HepG2 (cell line): ENCODE results near the gene SLC22A13. TPM values are rescaled to one million over a fixed set of nuclear protein-coding genes. Genes with fewer than 3 reads are reported as not detected.

ENCODE experiments used
- ATAC-seq: fragments of 200-7000 bp; cut with Tn5 transposase; 3 replicates; pipeline ENCODE4 v1.9.1; 2020; ENCODE audit warnings: mild to moderate bottlenecking, moderate library complexity
- BruUV-seq: library from RNA; stranded (reverse); fragments of 400-500 nt; replicated peaks from 2 replicates; lab custom pipeline; 2021; lab: Mats Ljungman, UMichigan
- CTCF ChIA-PET: fragments of 300-600 bp; formaldehyde crosslinking; extraction: SDS; loops from one replicate; lab custom pipeline; 2021; ENCODE audit warnings: low total read pairs, inconsistent platforms, low intra/inter-chr PET ratio; lab: Yijun Ruan, JAX
- POLR2A ChIA-PET: fragments of 350-600 bp; sonication (Branson Sonifier 250); formaldehyde crosslinking; loops from one replicate; lab custom pipeline; 2020; ENCODE audit warnings: antibody characterized with exemption, inconsistent platforms; lab: Yijun Ruan, JAX
- DNase-seq: peaks from one replicate; pipeline ENCODE4 v3.0.0-alpha.2; 2015; ENCODE audit warnings: low spot score
- FAIRE-seq: peaks from 3 replicates; lab custom pipeline; 2011; peaks lifted over from hg19 to GRCh38; lab: Jason Lieb, UNC
- H2AFZ ChIP-seq: one replicate; pipeline ENCODE4 v1.6.1; 2011; ENCODE audit warnings: low read length, inconsistent platforms
- H3K27ac ChIP-seq: fragments of 300-600 bp; 3 replicates; pipeline ENCODE4 v1.8.0; 2011; ENCODE audit warnings: mixed run types, mild to moderate bottlenecking, mixed read lengths, low read length, inconsistent platforms; ENCODE audit not compliant: insufficient read depth; ENCODE audit errors: extremely low read length
- H3K27me3 ChIP-seq, 2 experiments: fragments of 200-600 bp in 1 of 2; 2 replicates in 1 of 2; 3 replicates in 1 of 2; pipeline versions ENCODE4 v1.6.0 to v1.8.0; 2011; ENCODE audit warnings: low read length in 2 of 2, mild to moderate bottlenecking in 2 of 2, moderate library complexity in 2 of 2, inconsistent platforms in 1 of 2; ENCODE audit not compliant: insufficient read depth in 2 of 2, control insufficient read depth in 1 of 2
- H3K36me3 ChIP-seq, 2 experiments: fragments of 200-600 bp in 1 of 2; replicated peaks in 1 of 2; 2 replicates in 1 of 2; 3 replicates in 1 of 2; pipeline versions ENCODE4 v1.5.1 to v1.8.0; 2011; ENCODE audit warnings: low read length in 2 of 2, inconsistent platforms in 1 of 2; ENCODE audit not compliant: insufficient read depth in 2 of 2, control insufficient read depth in 1 of 2
- H3K4me1 ChIP-seq: 2 replicates; pipeline ENCODE4 v1.5.1; 2012; ENCODE audit warnings: low read length, inconsistent platforms; ENCODE audit not compliant: insufficient read depth
- H3K4me2 ChIP-seq: 2 replicates; pipeline ENCODE4 v1.6.0; 2011; ENCODE audit warnings: low read depth, low read length, inconsistent platforms
- H3K4me3 ChIP-seq, 3 experiments: fragments of 200-600 bp in 1 of 3; sonication (generic), shearing (Covaris generic) in 1 of 3; replicated peaks in 1 of 3; 2 replicates each; pipeline ENCODE4 v1.5.1; 2011 to 2016; ENCODE audit warnings: low read length in 3 of 3, inconsistent platforms in 2 of 3, low read depth in 2 of 3, mild to moderate bottlenecking in 2 of 3, control low read depth in 1 of 3, mixed read lengths in 1 of 3; ENCODE audit not compliant: insufficient read depth in 1 of 3
- H3K79me2 ChIP-seq: one replicate; pipeline ENCODE4 v1.6.1; 2011; ENCODE audit warnings: low read length, inconsistent platforms; ENCODE audit not compliant: insufficient read depth
- H3K9ac ChIP-seq: 2 replicates; pipeline ENCODE4 v1.6.0; 2011; ENCODE audit warnings: mild to moderate bottlenecking, low read depth, low read length, inconsistent platforms; ENCODE audit not compliant: insufficient read depth
- H3K9me3 ChIP-seq: 2 replicates; pipeline ENCODE4 v1.5.1; 2012; ENCODE audit warnings: mild to moderate bottlenecking, low read length
- H4K20me1 ChIP-seq: 2 replicates; pipeline ENCODE4 v1.6.0; 2011; ENCODE audit warnings: inconsistent platforms, mild to moderate bottlenecking, low read length, moderate library complexity; ENCODE audit not compliant: insufficient read depth
- FOXO1 ChIP-seq: sonication (generic); formaldehyde crosslinking; IDR thresholded peaks from 2 replicates; pipeline ENCODE4 v1.4.0; 2020; ENCODE audit warnings: missing genetic modification reagents
- SYNCRIP ChIP-seq: fragments of 200-400 bp; formaldehyde crosslinking; IDR thresholded peaks from 2 replicates; pipeline ENCODE4 v1.6.1; 2018; ENCODE audit warnings: mild to moderate bottlenecking, low read depth, low read length; ENCODE audit not compliant: insufficient read depth
- ZNF530 ChIP-seq: sonication (generic); formaldehyde crosslinking; IDR thresholded peaks from 2 replicates; pipeline ENCODE4 v1.5.0; 2020; ENCODE audit warnings: low read depth, mild to moderate bottlenecking, missing genetic modification reagents
- ZNF614 ChIP-seq: IDR thresholded peaks from 2 replicates; pipeline ENCODE4 v1.6.1; 2018; ENCODE audit warnings: missing biosample characterization, missing genetic modification reagents, inconsistent platforms, borderline replicate concordance
- ZNF775 ChIP-seq: sonication (generic); formaldehyde crosslinking; IDR thresholded peaks from 2 replicates; pipeline ENCODE4 v1.4.0; 2020; ENCODE audit warnings: missing genetic modification reagents, mild to moderate bottlenecking, moderate library complexity, borderline replicate concordance
- in situ Hi-C: cut with HindIII; loops from 2 replicates; pipeline ENCODE4 v1.10.0; 2017; ENCODE audit warnings: low pct_unique_long_range_greater_than_20kb; ENCODE audit not compliant: extremely low pct_ligation_motif_present
- intact Hi-C: fragments of 100-400 bp; cut with micrococcal nuclease; formaldehyde crosslinking; loops from one replicate; pipeline ENCODE4 v1.10.0; 2022; ENCODE audit not compliant: unreplicated experiment
- polyA plus RNA-seq, 8 experiments: library from polyadenylated mRNA; depleted of rRNA in 3 of 8; stranded (reverse) in 7 of 8; unstranded in 1 of 8; fragments of >200 nt; fragmentation: Illumina TruSeq in 4 of 8; extraction: Trizol in 4 of 8; gene quantifications; 2 replicates each; pipeline versions ENCODE4 v1.2.1 to v1.2.3, GENCODE V29; 2011 to 2016; ENCODE audit warnings: low read depth in 4 of 8, missing spikeins in 1 of 8, mixed read lengths in 1 of 8; ENCODE audit not compliant: insufficient read depth in 1 of 8
- total RNA-seq, 5 experiments: library from RNA; depleted of rRNA; stranded (reverse); fragments of >200 nt; fragmentation: Illumina TruSeq; extraction: Trizol; gene quantifications; 2 replicates each; pipeline ENCODE4 v1.2.3, GENCODE V29; 2016; ENCODE audit warnings: low read depth in 1 of 5
- TF ChIP-seq, protein P1 (sequence below): sonication (generic); formaldehyde crosslinking; IDR thresholded peaks from 2 replicates; pipeline ENCODE4 v1.4.0; 2020; ENCODE audit warnings: mild to moderate bottlenecking, low read depth, missing genetic modification reagents
- TF ChIP-seq, protein P2 (sequence below): sonication (generic); formaldehyde crosslinking; IDR thresholded peaks from 2 replicates; pipeline ENCODE4 v1.4.0; 2020; ENCODE audit warnings: missing genetic modification reagents

SLC22A13 gene
- total and polyA plus RNA-seq, 2 of the 13 experiments (the other 11 are each of a cell fraction or from before 2014, with no cell fraction given): 0.20 TPM; not detected in 1

DNA sequence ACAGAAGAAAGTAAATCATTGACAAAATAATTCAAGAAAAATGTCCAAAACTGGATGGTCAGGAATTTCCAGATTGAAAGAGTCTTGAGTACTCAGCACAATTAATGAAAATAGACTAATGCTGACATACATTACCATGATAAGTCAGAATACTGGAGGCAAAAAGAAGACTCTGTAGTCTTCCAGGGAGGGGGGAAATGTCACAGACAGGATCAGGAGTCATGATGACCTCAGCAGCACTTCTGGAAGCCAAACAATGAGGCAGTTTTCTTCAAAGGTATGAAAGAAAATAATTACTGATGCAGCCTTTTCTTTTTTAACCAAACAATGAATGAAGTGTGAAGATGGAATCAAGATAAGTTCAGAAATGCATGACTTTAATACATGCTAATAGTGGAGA, 30.1 kb upstream of the SLC22A13 start:
- ATAC-seq (no peak), FAIRE-seq (no peak)
- no peaks in the 10 kb centered on the region for H4K20me1 ChIP-seq
- TF ChIP-seq ZNF530 (CRISPR knock-in tag) (no peak), SYNCRIP (no peak), ZNF775 (CRISPR knock-in tag) (no peak), FOXO1 (no peak), ZNF614 (no peak)
- TF ChIP-seq, protein P1, sequence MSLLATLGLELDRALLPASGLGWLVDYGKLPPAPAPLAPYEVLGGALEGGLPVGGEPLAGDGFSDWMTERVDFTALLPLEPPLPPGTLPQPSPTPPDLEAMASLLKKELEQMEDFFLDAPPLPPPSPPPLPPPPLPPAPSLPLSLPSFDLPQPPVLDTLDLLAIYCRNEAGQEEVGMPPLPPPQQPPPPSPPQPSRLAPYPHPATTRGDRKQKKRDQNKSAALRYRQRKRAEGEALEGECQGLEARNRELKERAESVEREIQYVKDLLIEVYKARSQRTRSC (CRISPR knock-in tag): no peak
- TF ChIP-seq, protein P2, sequence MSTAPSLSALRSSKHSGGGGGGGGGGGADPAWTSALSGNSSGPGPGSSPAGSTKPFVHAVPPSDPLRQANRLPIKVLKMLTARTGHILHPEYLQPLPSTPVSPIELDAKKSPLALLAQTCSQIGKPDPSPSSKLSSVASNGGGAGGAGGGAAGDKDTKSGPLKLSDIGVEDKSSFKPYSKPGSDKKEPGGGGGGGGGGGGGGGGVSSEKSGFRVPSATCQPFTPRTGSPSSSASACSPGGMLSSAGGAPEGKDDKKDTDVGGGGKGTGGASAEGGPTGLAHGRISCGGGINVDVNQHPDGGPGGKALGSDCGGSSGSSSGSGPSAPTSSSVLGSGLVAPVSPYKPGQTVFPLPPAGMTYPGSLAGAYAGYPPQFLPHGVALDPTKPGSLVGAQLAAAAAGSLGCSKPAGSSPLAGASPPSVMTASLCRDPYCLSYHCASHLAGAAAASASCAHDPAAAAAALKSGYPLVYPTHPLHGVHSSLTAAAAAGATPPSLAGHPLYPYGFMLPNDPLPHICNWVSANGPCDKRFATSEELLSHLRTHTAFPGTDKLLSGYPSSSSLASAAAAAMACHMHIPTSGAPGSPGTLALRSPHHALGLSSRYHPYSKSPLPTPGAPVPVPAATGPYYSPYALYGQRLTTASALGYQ: no peak
- TF ChIP-seq, all 625 proteins: peak for 0
- intact Hi-C loops: no loop called here
- no peak overlapping the region for H3K9ac ChIP-seq
- H3K36me3 ChIP-seq: peaks cover 5 to 65% of the 10 kb centered on the region in 2 experiments
- no peaks in the 10 kb centered on the region for H3K9me3 ChIP-seq
- in situ Hi-C loops: no loop called here
- no peaks in the 10 kb centered on the region for H3K27me3 ChIP-seq
- H3K4me2 ChIP-seq: no peak overlapping the region
- DNase-seq: no peak
- no peak overlapping the region for H2AFZ ChIP-seq
- H3K4me3 ChIP-seq: no peak overlapping the region
- H3K79me2 ChIP-seq: no peaks in the 10 kb centered on the region
- H3K4me1 ChIP-seq: no peaks in the 10 kb centered on the region
- H3K27ac ChIP-seq: no peak overlapping the region
- no TSS peak for BruUV-seq
- CTCF ChIA-PET: no interaction called here
- POLR2A ChIA-PET: no interaction called here
